ENCODE results near the gene HAUS6.
"Not testable (repeated sequence)": the region's sequence is repeated elsewhere in the genome, so short reads cannot be mapped to it uniquely, and the experiment has no call there.

Gene HAUS6

DNA sequence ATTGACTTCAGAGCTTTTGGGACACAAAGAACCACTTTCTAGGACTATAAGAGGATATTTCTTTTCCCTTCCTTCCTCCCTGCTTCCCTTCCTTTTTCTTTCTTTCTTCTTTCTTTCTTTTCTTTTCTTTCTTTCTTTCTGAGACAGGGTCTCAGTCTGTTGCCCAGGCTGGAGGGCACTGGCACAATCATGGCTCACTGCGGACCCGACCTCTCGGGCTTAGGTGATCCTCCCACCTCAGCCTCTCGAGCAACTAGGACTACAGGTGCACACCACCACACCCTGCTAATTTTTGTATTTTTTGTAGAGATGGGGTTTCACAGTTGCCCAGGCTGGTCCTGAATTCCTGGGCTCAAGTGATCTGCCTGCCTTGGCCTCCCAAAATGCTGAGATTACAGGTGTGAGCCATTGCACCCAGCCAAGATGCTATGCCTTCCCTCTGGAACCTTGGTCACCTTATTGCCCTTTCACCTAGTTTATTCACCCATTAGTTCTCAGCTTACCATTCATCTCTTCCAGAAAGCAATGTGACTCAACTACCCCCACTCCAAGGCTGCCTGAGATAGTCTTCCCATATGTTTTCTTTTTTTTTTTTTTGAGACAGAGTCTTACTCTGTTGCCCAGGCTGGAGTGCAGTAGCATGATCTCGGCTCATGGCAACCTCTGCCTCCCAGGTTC, 14.5 kb upstream of the HAUS6 start:
- DNase-seq (ENCODE audit: low spot score): no peak

- DNase-seq (ENCODE audit: low spot score): no peak
Measured at GRCh38 chr9:19116107-19116790, 13.5 kb upstream of the HAUS6 start.

DNA sequence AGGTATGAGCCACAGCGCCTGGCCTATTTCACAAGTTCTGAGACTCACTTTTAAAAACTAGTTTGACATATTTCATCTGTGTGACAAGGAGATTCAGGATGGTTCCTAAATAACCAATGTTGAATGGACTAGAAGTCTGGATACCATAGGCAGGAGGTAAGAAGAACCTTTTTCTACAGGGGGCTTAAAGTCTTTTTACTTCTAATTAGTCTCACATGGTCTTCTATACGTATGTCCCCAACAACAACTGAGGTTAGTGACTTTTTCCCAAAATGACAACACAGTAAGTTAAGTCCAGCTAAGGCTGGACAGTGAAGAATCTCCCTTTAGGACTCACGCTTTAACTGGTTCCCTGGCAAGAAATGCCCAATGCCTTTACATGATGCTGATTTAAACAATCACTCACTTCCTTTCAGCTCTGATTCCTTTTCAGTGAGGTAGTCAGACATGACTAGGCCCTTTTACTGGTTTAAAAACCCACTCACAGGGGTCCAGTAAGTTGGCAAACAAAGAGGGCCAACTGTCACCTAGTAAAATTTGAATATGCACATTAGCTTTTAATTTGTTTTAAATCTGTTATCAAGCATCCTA, 12.1 kb upstream of the HAUS6 start:
- DNase-seq (ENCODE audit: low spot score): no peak

- DNase-seq (ENCODE audit: low spot score): no peak
Measured at GRCh38 chr9:19113964-19114679, 11.4 kb upstream of the HAUS6 start.

DNA sequence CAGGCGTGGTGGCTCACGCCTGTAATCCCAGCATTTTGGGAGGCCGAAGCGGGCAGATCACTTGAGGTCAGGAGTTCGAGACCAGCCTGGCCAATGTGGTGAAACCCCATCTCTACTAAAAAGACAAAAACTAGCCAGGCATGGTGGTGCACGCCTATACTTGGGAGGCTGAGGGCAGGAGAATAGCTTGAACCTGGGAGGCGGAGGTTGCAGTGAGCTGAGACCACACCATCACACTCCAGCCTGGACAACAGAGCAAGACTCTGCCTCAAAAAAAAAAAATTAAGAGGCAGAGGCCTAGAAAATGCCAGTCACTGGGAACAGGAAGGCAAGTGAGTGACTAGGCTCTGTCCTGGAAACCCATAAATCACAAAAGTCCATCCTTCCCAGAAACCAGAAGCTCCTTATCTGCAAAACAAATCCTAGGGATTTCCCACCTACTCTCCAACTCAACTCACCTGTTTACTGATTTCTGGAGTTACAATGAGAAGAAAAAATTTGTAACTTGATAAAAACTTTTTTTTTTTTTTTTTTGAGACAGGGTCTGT, 10.4 kb upstream of the HAUS6 start:
- not testable (repeated sequence) for DNase-seq (ENCODE audit: low spot score)

DNA sequence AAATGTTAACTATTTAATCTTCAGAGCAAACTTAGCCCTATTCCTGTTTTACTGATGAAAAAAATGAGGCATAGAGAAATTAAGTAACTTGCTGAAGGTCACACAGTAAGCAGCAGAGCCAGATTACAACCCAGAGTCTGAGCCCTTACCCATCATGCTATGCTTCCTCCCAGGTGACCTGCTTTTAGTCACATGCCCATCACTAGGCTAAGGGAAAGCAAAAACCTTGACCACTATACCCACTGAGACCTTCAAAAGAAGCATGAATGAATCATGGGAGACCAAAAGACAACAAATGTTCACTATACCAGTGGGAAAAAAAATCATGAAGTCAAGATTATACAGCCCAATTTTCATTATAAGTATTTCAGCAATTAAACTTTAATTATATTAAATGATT, 5.3 kb upstream of the HAUS6 start:
- no peak for DNase-seq (ENCODE audit: low spot score)

GRCh38 chr9:19104515-19105282, 2.0 kb upstream of the HAUS6 start:
- no peak for DNase-seq (ENCODE audit: low spot score)

GRCh38 chr9:19102181-19102630, 498 bp downstream of the HAUS6 start:
- no peak for DNase-seq (ENCODE audit: low spot score)

- no peak for DNase-seq (ENCODE audit: low spot score)
Measured at GRCh38 chr9:19101203-19101602, 1.5 kb downstream of the HAUS6 start.

DNA sequence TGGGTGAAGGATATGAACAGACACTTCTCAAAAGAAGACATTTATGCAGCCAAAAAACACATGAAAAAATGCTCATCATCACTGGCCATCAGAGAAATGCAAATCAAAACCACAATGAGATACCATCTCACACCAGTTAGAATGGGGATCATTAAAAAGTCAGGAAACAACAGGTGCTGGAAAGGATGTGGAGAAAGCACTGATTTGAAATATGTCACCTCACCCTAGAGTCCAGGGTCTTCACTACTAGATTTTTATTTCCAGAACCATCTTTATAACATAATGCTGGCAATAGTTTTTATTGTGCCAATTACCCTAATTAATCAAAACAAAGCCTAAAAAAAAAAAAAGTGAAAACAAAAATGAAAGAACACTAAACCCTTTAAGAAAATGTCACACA, 5.3 kb downstream of the HAUS6 start:
- not testable (repeated sequence) for DNase-seq (ENCODE audit: low spot score)

DNA sequence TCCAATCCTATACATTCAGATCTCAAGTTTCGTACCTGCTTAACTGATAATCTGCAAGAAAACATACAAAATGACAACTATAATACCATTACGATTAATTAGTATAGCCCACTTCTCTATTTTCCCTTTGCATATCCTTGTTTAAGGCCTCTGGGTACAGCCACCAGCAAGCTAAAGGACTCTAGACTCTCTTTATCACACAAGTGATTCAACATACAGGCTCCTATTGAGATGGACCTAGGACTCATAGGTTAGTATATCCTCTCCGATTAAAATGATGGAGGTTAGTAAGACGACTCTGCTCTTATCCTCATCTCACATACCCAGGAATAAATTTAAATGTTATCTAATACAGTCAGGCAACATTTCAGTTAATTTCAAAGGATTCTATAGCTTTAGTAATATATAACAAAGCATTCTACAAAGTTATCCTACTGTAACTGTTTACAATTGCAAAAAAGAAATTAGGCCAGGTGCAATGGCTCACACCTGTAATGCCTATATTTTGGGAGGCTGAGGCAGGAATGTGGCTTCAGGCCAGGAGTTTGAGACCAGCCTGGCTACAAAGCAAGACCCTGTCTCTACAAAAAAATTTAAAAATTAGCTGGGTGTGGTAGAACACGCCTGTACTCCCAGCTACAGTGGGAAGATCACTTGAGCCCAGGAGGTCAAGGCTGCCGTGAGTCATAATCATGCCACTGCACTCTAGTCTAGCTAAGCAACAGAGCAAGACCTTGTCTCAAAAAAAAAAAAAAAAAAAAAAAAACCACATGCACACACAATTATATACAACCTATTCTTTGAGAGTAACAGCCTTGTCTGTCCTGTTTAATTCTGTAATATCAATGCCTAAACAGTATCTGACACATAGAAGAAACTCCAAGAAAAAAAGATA, 15.4 kb downstream of the HAUS6 start:
- DNase-seq (ENCODE audit: low spot score): no peak

DNA sequence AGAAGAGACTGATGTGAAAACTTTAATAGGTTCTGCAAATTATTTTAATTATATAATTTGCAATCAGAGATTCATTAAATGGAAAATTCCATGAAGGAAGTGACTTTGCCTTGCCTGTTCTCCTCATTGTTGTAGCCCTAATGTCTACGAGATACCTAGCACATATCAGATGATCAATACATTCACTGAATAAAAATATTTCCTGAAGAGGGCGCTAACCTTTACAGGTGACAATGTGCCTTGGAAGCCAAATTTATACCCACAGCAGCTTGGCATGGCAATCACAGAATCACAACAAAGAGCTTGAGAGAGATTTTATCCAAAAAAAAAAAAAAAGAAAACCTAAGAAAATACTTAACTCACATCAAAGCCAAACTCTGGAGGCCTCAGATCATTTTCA, 17.4 kb downstream of the HAUS6 start:
- DNase-seq (ENCODE audit: low spot score): no peak

- DNase-seq (ENCODE audit: low spot score): no peak
Measured at GRCh38 chr9:19074836-19075235, 27.9 kb downstream of the HAUS6 start.

- no peak for DNase-seq (ENCODE audit: low spot score)
Measured at GRCh38 chr9:19074229-19074628, 28.5 kb downstream of the HAUS6 start.

- DNase-seq (ENCODE audit: low spot score): no peak
Measured at GRCh38 chr9:19057033-19057432, 45.7 kb downstream of the HAUS6 start.

DNA sequence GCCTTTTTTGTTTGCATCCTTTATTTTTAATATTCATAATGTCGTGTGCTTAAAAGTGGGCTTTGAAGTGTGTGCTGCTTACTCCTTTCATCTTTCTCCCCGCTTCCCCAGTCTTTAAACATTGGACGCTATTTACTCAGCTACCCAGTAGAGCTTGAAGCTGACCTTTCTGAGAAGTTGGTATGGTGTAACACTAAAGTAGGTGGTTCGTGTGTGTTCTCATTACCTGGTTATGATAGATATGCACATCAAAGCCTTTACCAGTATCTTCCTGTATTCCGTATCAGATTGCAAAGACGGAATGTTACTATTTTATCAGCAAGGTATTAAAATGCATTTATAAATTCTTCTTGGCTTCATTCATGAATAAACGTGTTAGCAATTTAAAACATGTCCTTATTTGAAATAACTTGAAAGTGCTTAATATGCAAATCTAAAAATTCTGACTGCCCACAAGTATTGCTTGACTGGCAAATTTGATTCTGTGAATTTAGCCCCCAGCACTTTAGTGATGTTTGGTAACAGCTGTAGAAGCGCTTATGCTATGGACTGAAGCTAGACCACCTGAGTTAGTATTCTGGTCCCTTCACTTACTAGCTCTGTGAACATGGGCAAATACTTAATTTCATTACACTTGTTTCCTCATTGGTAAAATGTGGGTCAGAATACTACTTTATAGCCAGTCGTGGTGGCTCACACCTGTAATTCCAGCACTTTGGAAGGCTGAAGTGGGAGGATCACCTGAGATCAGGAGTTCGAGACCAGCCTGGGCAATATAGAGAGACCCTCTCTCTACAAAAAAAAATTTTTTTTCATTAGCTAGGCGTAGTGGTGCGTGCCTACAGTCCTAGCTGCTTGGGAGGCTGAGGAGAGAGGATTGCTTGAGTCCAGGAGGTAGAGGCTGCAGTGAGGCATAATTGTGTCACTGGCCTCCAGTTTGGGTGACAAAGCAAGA, 51.8 kb downstream of the HAUS6 start:
- DNase-seq (ENCODE audit: low spot score): no peak

DNA sequence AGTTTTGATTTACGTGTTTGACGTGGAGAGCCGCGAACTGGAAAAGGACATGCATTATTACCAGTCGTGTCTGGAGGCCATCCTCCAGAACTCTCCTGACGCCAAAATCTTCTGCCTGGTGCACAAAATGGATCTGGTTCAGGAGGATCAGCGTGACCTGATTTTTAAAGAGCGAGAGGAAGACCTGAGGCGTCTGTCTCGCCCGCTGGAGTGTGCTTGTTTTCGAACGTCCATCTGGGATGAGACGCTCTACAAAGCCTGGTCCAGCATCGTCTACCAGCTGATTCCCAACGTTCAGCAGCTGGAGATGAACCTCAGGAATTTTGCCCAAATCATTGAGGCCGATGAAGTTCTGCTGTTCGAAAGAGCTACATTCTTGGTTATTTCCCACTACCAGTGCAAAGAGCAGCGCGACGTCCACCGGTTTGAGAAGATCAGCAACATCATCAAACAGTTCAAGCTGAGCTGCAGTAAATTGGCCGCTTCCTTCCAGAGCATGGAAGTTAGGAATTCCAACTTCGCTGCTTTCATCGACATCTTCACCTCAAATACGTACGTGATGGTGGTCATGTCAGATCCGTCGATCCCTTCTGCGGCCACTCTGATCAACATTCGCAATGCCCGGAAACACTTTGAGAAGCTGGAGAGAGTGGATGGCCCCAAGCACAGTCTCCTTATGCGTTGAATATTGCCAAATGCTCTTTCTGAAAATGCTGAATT, 52.6 kb downstream of the HAUS6 start:
- DNase-seq (ENCODE audit: low spot score): peak; percentile 47
